AG08396 (cell line): Measurements from ENCODE around the gene PHOSPHO2.

ENCODE experiments used
- DNase-seq: peaks from one replicate; pipeline ENCODE4 v3.0.0; 2012; ENCODE audit warnings: low spot score, mixed read lengths

Gene PHOSPHO2

GRCh38 chr2:169694113-169694893 is at the start of gene PHOSPHO2, which contains the start of gene CFAP210:
PHOSPHO2 (plus strand) TSS chr2:169694469; CDS start chr2:169700972, 6,503 bp downstream.
CFAP210 (minus strand) TSS chr2:169694405; CDS start chr2:169694327, 78 bp downstream.
- peak; percentile 95 for DNase-seq

- no peak for DNase-seq
Observed at GRCh38 chr2:169647496-169647895, 46.8 kb upstream of the PHOSPHO2 start.

GRCh38 chr2:169649278-169649677 is 45.0 kb upstream of the PHOSPHO2 start:
- DNase-seq, result no peak

GRCh38 chr2:169653636-169654035 is 40.6 kb upstream of the PHOSPHO2 start:
- no peak for DNase-seq

- DNase-seq, result no peak
Observed at GRCh38 chr2:169656164-169656563, 38.1 kb upstream of the PHOSPHO2 start.

GRCh38 chr2:169658877-169659276 is 35.4 kb upstream of the PHOSPHO2 start:
- DNase-seq, result no peak

GRCh38 chr2:169659320-169659719 is 34.9 kb upstream of the PHOSPHO2 start:
- no peak for DNase-seq

- no peak for DNase-seq
Observed at GRCh38 chr2:169661265-169661664, 33.0 kb upstream of the PHOSPHO2 start.

- DNase-seq, result no peak
Observed at GRCh38 chr2:169662744-169663143, 31.5 kb upstream of the PHOSPHO2 start.

- no peak for DNase-seq
Observed at GRCh38 chr2:169663247-169663646, 31.0 kb upstream of the PHOSPHO2 start.

- no peak for DNase-seq
Observed at GRCh38 chr2:169664600-169664977, 29.7 kb upstream of the PHOSPHO2 start.

GRCh38 chr2:169664978-169665930 is 29.0 kb upstream of the PHOSPHO2 start:
- no peak for DNase-seq

- no peak for DNase-seq
Observed at GRCh38 chr2:169667583-169667982, 26.7 kb upstream of the PHOSPHO2 start.

GRCh38 chr2:169670215-169670651 is 24.0 kb upstream of the PHOSPHO2 start:
- DNase-seq, result no peak

- no peak for DNase-seq
Observed at GRCh38 chr2:169670937-169671336, 23.3 kb upstream of the PHOSPHO2 start.

- DNase-seq, result no peak
Observed at GRCh38 chr2:169672406-169672805, 21.9 kb upstream of the PHOSPHO2 start.

- no peak for DNase-seq
Observed at GRCh38 chr2:169673106-169673505, 21.2 kb upstream of the PHOSPHO2 start.

GRCh38 chr2:169673921-169674320 is 20.3 kb upstream of the PHOSPHO2 start:
- DNase-seq, result no peak

GRCh38 chr2:169676357-169676756 is 17.9 kb upstream of the PHOSPHO2 start:
- DNase-seq, result no peak

GRCh38 chr2:169676850-169677249 is 17.4 kb upstream of the PHOSPHO2 start:
- no peak for DNase-seq

GRCh38 chr2:169683054-169683424 is 11.2 kb upstream of the PHOSPHO2 start:
- no peak for DNase-seq

GRCh38 chr2:169683425-169684134 is 10.7 kb upstream of the PHOSPHO2 start:
- DNase-seq, result no peak
